Fibroblast of skin of left quadriceps (primary cell): ENCODE data around the gene SLC2A4RG.

Experiments used
- DNase-seq, 2 experiments: peaks; one replicate each; pipeline ENCODE4 v3.0.0-alpha.2; 2013; ENCODE audit warnings: low read depth in 2 of 2

SLC2A4RG gene

GRCh38 chr20:63741354-63741675, 1.7 kb downstream of the SLC2A4RG start:
- no peak for DNase-seq

GRCh38 chr20:63741676-63742380, 2.3 kb downstream of the SLC2A4RG start:
- no peak for DNase-seq

- DNase-seq = no peak
Measured at GRCh38 chr20:63742381-63743024, 2.9 kb downstream of the SLC2A4RG start.

GRCh38 chr20:63743210-63743970, 3.8 kb downstream of the SLC2A4RG start:
- no peak for DNase-seq

GRCh38 chr20:63744158-63744557, 4.6 kb downstream of the SLC2A4RG start:
- no peak for DNase-seq

GRCh38 chr20:63744574-63745423, 5.2 kb downstream of the SLC2A4RG start:
- no peak for DNase-seq

GRCh38 chr20:63745424-63745805, 5.8 kb downstream of the SLC2A4RG start:
- DNase-seq = no peak

- no peak for DNase-seq
Measured at GRCh38 chr20:63745961-63746731, 6.6 kb downstream of the SLC2A4RG start.

GRCh38 chr20:63746751-63747315, 7.3 kb downstream of the SLC2A4RG start:
- no peak for DNase-seq

GRCh38 chr20:63747622-63748069, 8.1 kb downstream of the SLC2A4RG start:
- DNase-seq = no peak

GRCh38 chr20:63748070-63748933, 8.7 kb downstream of the SLC2A4RG start:
- no peak for DNase-seq

GRCh38 chr20:63748934-63749270, 9.3 kb downstream of the SLC2A4RG start:
- no peak for DNase-seq

GRCh38 chr20:63749597-63750508, 10.3 kb downstream of the SLC2A4RG start:
- DNase-seq = no peak

GRCh38 chr20:63750807-63751470, 11.4 kb downstream of the SLC2A4RG start:
- DNase-seq = no peak

GRCh38 chr20:63751471-63752271, 12.1 kb downstream of the SLC2A4RG start:
- no peak for DNase-seq

GRCh38 chr20:63752411-63753101, 13.0 kb downstream of the SLC2A4RG start:
- no peak for DNase-seq

- no peak for DNase-seq
Measured at GRCh38 chr20:63753381-63753780, 13.8 kb downstream of the SLC2A4RG start.
